Activated CD4-positive, CD25-positive, alpha-beta regulatory T cell (primary cell): ENCODE data around the gene PDE9A.
"Not testable (repeated sequence)": the region's sequence is repeated elsewhere in the genome, so short reads cannot be mapped to it uniquely, and the experiment has no call there.

Experiments
- DNase-seq, 4 experiments: peaks; one replicate each; lab custom pipeline; 2025; lab: John Stamatoyannopoulos, UW

Gene PDE9A

GRCh38 chr21:42801616-42802015, 148.2 kb downstream of the PDE9A start:
- DNase-seq: not testable (repeated sequence)

- DNase-seq: no peak
Measured at GRCh38 chr21:42806509-42807140, 153.2 kb downstream of the PDE9A start.

- not testable (repeated sequence) for DNase-seq
Measured at GRCh38 chr21:42807293-42807895, 154.0 kb downstream of the PDE9A start.

GRCh38 chr21:42807938-42808613, 154.7 kb downstream of the PDE9A start:
- DNase-seq: no peak

GRCh38 chr21:42809171-42809570, 155.8 kb downstream of the PDE9A start:
- DNase-seq: no peak

GRCh38 chr21:42809577-42810475, 156.4 kb downstream of the PDE9A start:
- DNase-seq: no peak

GRCh38 chr21:42811960-42812359, 158.5 kb downstream of the PDE9A start:
- no peak for DNase-seq

- not testable (repeated sequence) for DNase-seq
Measured at GRCh38 chr21:42812528-42813241, 159.3 kb downstream of the PDE9A start.

- DNase-seq: no peak
Measured at GRCh38 chr21:42815217-42815616, 161.8 kb downstream of the PDE9A start.

- DNase-seq: peak in 3 of 4 experiments; percentile 28 to 50 (median 36)
Measured at GRCh38 chr21:42818328-42818749, 164.9 kb downstream of the PDE9A start.

GRCh38 chr21:42819861-42820615, 166.6 kb downstream of the PDE9A start:
- no peak for DNase-seq

- DNase-seq: no peak
Measured at GRCh38 chr21:42820616-42821465, 167.4 kb downstream of the PDE9A start.
